Activated CD4-positive, alpha-beta T cell treated with anti-CD3 and anti-CD28 coated beads, Interleukin-2, Interleukin-6, amounts not matched to agents 100 ng/mL and 50 ng/mL, durations not matched to agents 16 hours and 8 hours (primary cell): ENCODE measurements around the gene NDST4.

ENCODE experiments used
- DNase-seq: peaks from one replicate; pipeline ENCODE4 v3.0.0-alpha.2; 2020

NDST4 gene

DNA sequence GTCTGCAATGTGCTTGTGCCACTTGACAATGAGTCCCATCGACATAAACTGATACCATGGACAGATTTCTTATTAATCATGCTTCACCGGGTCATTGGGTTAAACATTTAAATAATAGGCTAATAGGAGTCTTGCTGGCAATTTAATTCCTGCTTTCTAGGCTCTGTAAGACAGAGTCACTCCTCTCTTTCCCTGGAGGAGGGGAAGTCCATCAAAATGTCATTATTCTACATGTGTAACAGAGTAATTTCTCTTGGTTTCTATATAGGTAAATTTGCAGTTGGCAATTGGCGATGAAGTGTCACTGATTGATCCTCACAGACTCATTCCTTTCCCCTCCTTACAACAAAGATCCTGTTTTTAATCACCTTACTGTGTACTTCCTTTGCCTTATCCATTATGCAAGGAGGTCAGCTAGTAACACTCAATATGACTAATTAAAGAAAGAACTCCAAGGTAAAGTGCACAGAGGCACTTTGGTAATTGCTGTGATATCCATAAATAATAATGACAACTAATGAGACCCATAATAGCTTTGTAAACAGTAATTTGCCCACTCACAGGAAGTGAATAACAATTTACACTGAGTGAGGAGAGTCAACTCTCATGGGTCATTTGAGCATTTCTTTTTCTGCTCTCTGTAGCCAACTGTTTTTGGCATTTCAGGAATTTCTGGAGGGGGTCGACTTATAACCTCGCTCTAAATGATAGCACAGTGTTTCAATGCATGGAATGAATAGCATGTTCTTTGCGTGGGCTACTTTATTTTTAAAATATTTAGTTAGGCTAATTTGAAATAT, 330.8 kb downstream of the NDST4 start:
- DNase-seq = no peak

DNA sequence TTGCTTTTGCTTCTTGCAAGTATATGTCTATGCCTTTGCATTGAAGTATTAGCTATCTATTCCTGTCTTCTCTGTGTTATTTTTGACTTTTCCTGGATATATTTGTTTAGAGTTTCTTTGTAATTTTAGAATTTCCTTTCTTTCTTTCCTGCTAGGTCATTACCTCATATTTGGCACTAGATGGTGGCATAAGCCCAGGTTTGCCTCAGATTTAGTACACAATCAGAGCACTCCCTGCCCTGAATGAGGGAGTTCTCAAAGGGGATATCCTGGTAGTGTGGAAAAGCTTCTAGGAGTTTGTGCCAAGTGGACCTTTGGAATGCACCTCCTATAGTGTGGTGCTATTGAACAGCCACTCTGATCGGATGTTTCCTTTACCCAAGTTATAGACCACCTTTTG, 333.2 kb downstream of the NDST4 start:
- no peak for DNase-seq
